OCI-LY1 (cell line): Measurements from ENCODE around the gene EN2.

Experiments
- H2AFZ ChIP-seq: fragments of 200-600 bp; sonication (generic), shearing (Covaris generic); 2 replicates; pipeline ENCODE4 v1.6.0; 2014; ENCODE audit warnings: antibody characterized with exemption, mild to moderate bottlenecking, low read length
- H3F3A ChIP-seq: fragments of 200-600 bp; sonication (generic), shearing (Covaris generic); 2 replicates; pipeline ENCODE4 v1.6.0; 2014; ENCODE audit warnings: mild to moderate bottlenecking, antibody characterized with exemption, low read length, moderate library complexity; ENCODE audit not compliant: insufficient read depth
- H3K27ac ChIP-seq: fragments of 200-600 bp; sonication (generic); 2 replicates; pipeline ENCODE4 v1.5.1; 2014; ENCODE audit warnings: low read length, mixed run types, mild to moderate bottlenecking, low read depth; ENCODE audit not compliant: poor library complexity, severe bottlenecking
- H3K27me3 ChIP-seq: fragments of 200-600 bp; sonication (generic); 2 replicates; pipeline ENCODE4 v1.6.0; 2014; ENCODE audit warnings: antibody characterized with exemption, mild to moderate bottlenecking, low read length, moderate library complexity; ENCODE audit not compliant: insufficient read depth
- H3K36me3 ChIP-seq: fragments of 200-600 bp; sonication (generic); 2 replicates; pipeline ENCODE4 v1.6.1; 2014; ENCODE audit warnings: mild to moderate bottlenecking, antibody characterized with exemption, low read length, moderate library complexity, mixed read lengths; ENCODE audit not compliant: insufficient read depth
- H3K4me1 ChIP-seq: fragments of 200-600 bp; sonication (generic); 2 replicates; pipeline ENCODE4 v1.5.1; 2014; ENCODE audit warnings: mild to moderate bottlenecking, low read length, moderate library complexity; ENCODE audit not compliant: insufficient read depth, severe bottlenecking
- H3K4me2 ChIP-seq: fragments of 200-600 bp; sonication (generic), shearing (Covaris generic); 2 replicates; pipeline ENCODE4 v1.6.1; 2014; ENCODE audit warnings: low read length
- H3K4me3 ChIP-seq: fragments of 200-600 bp; sonication (generic); 2 replicates; pipeline ENCODE4 v1.5.1; 2014; ENCODE audit warnings: low read length, low read depth, mild to moderate bottlenecking, mixed read lengths; ENCODE audit not compliant: poor library complexity, severe bottlenecking
- H3K79me2 ChIP-seq: fragments of 200-600 bp; shearing (Covaris generic); 2 replicates; pipeline ENCODE4 v1.6.1; 2016; ENCODE audit warnings: mixed run types, low read length, mixed read lengths; ENCODE audit not compliant: insufficient read depth
- H3K9ac ChIP-seq: fragments of 200-600 bp; sonication (generic), shearing (Covaris generic); 2 replicates; pipeline ENCODE4 v1.6.1; 2014; ENCODE audit warnings: mild to moderate bottlenecking, low read length, mixed read lengths
- H3K9me2 ChIP-seq: fragments of 200-600 bp; sonication (generic), shearing (Covaris generic); 2 replicates; pipeline ENCODE4 v1.6.1; 2014; ENCODE audit warnings: low read depth, mild to moderate bottlenecking, low read length, mixed read lengths
- H3K9me3 ChIP-seq: fragments of 200-600 bp; shearing (Covaris generic); 2 replicates; pipeline ENCODE4 v1.6.1; 2014; ENCODE audit warnings: low read length, mixed read lengths
- H4K20me1 ChIP-seq: fragments of 200-600 bp; sonication (generic), shearing (Covaris generic); 2 replicates; pipeline ENCODE4 v1.6.0; 2016; ENCODE audit warnings: mild to moderate bottlenecking, low read length; ENCODE audit not compliant: insufficient read depth
- EZH2 ChIP-seq: fragments of 200-600 bp; sonication (generic), shearing (Covaris generic); IDR thresholded peaks from 2 replicates; pipeline ENCODE4 v1.8.0; 2017; ENCODE audit warnings: borderline replicate concordance, mixed run types, mild to moderate bottlenecking, antibody characterized with exemption, low read length, moderate library complexity, mixed read lengths
- TF ChIP-seq, protein P1 (sequence below): fragments of 200-600 bp; sonication (generic), shearing (Covaris generic); IDR thresholded peaks from 2 replicates; pipeline ENCODE4 v1.5.1; 2017; ENCODE audit warnings: mild to moderate bottlenecking, antibody characterized with exemption, low read length, moderate library complexity, mixed read lengths

Gene EN2

DNA sequence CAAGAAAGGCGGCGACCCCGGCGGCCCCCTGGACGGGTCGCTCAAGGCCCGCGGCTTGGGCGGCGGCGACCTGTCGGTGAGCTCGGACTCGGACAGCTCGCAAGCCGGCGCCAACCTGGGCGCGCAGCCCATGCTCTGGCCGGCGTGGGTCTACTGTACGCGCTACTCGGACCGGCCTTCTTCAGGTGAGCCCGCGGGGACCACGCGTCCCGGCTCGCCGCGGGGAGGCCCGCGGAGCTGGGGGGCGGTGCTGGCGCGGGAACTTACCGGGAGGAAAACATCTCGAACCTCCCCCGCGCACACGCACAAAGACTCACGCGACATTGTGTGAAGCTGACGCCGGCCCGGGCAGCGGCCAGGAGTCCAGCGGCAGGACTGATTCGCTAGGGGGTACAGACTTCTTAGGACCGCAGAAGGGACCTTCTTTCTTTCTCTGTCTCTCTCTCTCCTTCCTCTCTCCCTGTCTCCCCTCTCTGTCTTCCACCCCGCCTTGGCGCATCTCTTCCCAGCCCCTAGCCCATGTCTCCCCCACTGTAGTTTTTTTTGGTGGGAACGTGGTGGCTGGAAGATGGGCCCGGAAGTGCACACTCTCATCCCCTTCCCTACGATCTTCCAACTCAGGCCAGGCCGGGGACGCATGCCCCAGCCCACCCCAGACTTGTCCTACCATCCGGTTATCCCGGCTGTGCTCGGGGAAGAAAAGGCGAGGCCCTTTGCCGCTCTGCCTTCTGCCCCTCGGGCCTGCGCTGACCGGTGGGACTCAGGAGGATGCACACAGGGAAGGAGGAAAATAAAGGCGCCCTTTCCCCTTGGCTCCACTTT, 1.2 kb downstream of the EN2 start:
- Histone ChIP-seq H4K20me1 (no peaks in the 10 kb centered on the region), H3K4me1 (no peaks in the 10 kb centered on the region), H3K36me3 (no peaks in the 10 kb centered on the region), H3F3A (no peaks in the 10 kb centered on the region), H3K27me3 (0 out of 2 replicates have a peak, but pooled peaks cover 3% of the 10 kb centered on the region), H3K4me2 (no peak overlapping the region), H3K4me3 (no peak overlapping the region), H3K9me2 (no peaks in the 10 kb centered on the region), H3K27ac (no peak overlapping the region), H3K9ac (no peak overlapping the region), H2AFZ (no peak overlapping the region), H3K79me2 (no peaks in the 10 kb centered on the region), H3K9me3 (no peaks in the 10 kb centered on the region)
- TF ChIP-seq EZH2, result no peak
- TF ChIP-seq, protein P1, sequence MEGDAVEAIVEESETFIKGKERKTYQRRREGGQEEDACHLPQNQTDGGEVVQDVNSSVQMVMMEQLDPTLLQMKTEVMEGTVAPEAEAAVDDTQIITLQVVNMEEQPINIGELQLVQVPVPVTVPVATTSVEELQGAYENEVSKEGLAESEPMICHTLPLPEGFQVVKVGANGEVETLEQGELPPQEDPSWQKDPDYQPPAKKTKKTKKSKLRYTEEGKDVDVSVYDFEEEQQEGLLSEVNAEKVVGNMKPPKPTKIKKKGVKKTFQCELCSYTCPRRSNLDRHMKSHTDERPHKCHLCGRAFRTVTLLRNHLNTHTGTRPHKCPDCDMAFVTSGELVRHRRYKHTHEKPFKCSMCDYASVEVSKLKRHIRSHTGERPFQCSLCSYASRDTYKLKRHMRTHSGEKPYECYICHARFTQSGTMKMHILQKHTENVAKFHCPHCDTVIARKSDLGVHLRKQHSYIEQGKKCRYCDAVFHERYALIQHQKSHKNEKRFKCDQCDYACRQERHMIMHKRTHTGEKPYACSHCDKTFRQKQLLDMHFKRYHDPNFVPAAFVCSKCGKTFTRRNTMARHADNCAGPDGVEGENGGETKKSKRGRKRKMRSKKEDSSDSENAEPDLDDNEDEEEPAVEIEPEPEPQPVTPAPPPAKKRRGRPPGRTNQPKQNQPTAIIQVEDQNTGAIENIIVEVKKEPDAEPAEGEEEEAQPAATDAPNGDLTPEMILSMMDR, result no peak

DNA sequence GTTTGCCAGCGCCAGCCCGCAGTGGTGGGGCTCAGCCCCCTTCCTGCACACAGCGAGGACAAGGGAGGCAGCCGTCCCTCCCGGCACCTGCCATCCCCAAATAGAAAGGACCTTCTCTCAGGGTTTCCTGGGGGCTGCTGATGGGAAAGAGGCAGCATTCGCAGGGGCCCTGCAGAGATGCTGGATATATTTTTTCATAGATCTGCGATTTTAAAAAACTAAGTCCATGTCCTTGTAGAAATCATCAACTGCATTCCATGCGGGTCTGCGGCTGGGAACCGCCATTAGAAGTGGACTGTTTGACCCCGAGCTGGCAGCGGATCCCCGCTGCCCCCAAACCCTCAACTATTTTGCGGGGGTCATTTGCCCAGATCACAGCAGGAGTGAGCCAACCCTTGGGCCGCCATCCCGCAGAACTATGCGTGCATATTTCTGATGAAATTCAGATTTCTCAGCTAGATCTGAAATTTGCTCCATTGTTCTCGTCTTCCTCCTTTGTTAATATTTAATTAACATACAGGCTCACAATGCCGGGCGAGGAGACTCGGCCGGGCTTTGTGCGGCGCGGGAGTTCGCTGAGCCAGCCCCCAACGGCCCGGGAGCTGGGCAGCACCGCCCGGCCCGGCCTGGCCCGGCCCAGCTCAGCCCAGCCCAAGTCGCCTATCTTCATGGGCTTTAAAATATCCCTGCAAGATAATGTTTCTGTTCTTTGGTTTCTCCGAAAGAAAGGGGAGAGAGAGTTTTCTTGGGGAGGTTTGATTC, 2.0 kb downstream of the EN2 start:
- no peak overlapping the region for H3K27ac ChIP-seq
- H3K4me1 ChIP-seq, result no peaks in the 10 kb centered on the region
- TF ChIP-seq, protein P1, result no peak
- TF ChIP-seq EZH2, result no peak
- H3K4me3 ChIP-seq, result no peak overlapping the region
- H3K9me3 ChIP-seq, result no peaks in the 10 kb centered on the region
- H3K36me3 ChIP-seq, result no peaks in the 10 kb centered on the region
- H3F3A ChIP-seq, result no peaks in the 10 kb centered on the region
- H2AFZ ChIP-seq, result no peak overlapping the region
- H3K27me3 ChIP-seq, result 0 out of 2 replicates have a peak, but pooled peaks cover 3% of the 10 kb centered on the region
- H3K9me2 ChIP-seq, result no peaks in the 10 kb centered on the region
- no peak overlapping the region for H3K4me2 ChIP-seq
- no peak overlapping the region for H3K9ac ChIP-seq
- no peaks in the 10 kb centered on the region for H4K20me1 ChIP-seq
- no peaks in the 10 kb centered on the region for H3K79me2 ChIP-seq

DNA sequence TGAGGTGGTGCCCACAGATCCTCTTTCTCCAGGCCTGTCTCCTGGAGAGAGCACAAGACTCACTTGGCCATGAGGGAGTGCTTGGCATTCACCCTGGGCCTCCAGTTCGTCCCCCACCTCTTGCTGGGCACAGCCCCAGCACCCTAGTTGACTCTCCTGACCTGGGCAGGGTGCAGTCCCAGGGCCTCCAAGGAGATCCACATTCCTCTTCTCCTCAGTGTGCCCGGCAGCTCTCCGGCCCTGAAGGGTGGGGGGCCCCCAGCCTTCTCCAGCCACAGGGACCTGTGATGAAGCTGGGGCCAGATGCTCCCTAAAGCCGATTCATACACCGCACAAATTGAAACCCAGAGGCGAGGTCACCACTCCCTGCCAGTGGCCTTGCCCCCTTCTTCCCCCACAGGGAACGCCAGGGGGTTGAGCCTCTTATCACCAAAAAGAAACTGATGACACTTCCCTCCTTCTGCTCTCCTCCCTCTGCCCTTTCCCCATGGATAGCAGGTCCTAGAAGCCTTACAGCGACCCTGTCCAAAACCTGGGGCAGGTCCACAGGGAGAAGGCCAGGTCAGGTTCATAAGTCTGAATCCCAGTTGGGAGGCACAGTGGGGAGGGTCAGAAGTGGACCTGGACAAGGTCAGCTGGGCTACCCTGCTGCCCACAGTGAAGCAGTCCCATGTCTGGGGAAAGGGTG, 3.1 kb downstream of the EN2 start:
- no peaks in the 10 kb centered on the region for H3K27me3 ChIP-seq
- H3K9me2 ChIP-seq, result no peaks in the 10 kb centered on the region
- H2AFZ ChIP-seq, result no peak overlapping the region
- no peaks in the 10 kb centered on the region for H3K79me2 ChIP-seq
- TF ChIP-seq, protein P1, result no peak
- no peak for TF ChIP-seq EZH2
- H3K4me3 ChIP-seq, result no peak overlapping the region
- no peaks in the 10 kb centered on the region for H3K9me3 ChIP-seq
- H3K9ac ChIP-seq, result no peak overlapping the region
- no peaks in the 10 kb centered on the region for H3K4me1 ChIP-seq
- H4K20me1 ChIP-seq, result no peaks in the 10 kb centered on the region
- no peaks in the 10 kb centered on the region for H3F3A ChIP-seq
- H3K27ac ChIP-seq, result no peak overlapping the region
- H3K4me2 ChIP-seq, result no peak overlapping the region
- H3K36me3 ChIP-seq, result no peaks in the 10 kb centered on the region
